OCI-LY7 (cell line): ENCODE results near the gene ATG12. TPM values are rescaled to one million over a fixed set of nuclear protein-coding genes. Genes with fewer than 3 reads are reported as not detected.

ENCODE experiments used
- BruUV-seq: library from RNA; stranded (reverse); fragments of 400-500 nt; replicated peaks from 2 replicates; lab custom pipeline; 2021; lab: Mats Ljungman, UMichigan
- CTCF ChIA-PET: fragments of 300-600 bp; sonication (Branson Sonifier 250); formaldehyde crosslinking; loops from one replicate; lab custom pipeline; 2022; ENCODE audit warnings: antibody characterized with exemption; ENCODE audit not compliant: unreplicated experiment; lab: Charles Lee
- POLR2A ChIA-PET: fragments of 300-600 bp; sonication (Branson Sonifier 250); formaldehyde crosslinking; loops from one replicate; lab custom pipeline; 2022; ENCODE audit warnings: antibody characterized with exemption; lab: Charles Lee
- DNase-seq: peaks from one replicate; pipeline ENCODE4 v3.0.0-alpha.2; 2015; ENCODE audit warnings: low spot score
- H2AFZ ChIP-seq: fragments of 200-600 bp; sonication (generic), shearing (Covaris generic); 2 replicates; pipeline ENCODE4 v1.6.1; 2014; ENCODE audit warnings: mild to moderate bottlenecking, antibody characterized with exemption, low read length, moderate library complexity
- H3K27ac ChIP-seq: fragments of 200-600 bp; sonication (generic); 2 replicates; pipeline ENCODE4 v1.5.1; 2014; ENCODE audit warnings: mixed run types, low read depth, mild to moderate bottlenecking, moderate library complexity, low read length, inconsistent platforms; ENCODE audit not compliant: poor library complexity, severe bottlenecking
- H3K36me3 ChIP-seq: fragments of 200-600 bp; sonication (generic); 2 replicates; pipeline ENCODE4 v1.6.1; 2014; ENCODE audit warnings: mild to moderate bottlenecking, antibody characterized with exemption, low read length, moderate library complexity, mixed read lengths; ENCODE audit not compliant: insufficient read depth
- H3K4me1 ChIP-seq: fragments of 200-600 bp; sonication (generic); 2 replicates; pipeline ENCODE4 v1.5.1; 2014; ENCODE audit warnings: mild to moderate bottlenecking, low read length; ENCODE audit not compliant: insufficient read depth, poor library complexity, severe bottlenecking
- H3K4me2 ChIP-seq: fragments of 200-600 bp; sonication (generic); 2 replicates; pipeline ENCODE4 v1.6.1; 2014; ENCODE audit warnings: mild to moderate bottlenecking, low read length
- H3K4me3 ChIP-seq: fragments of 200-600 bp; sonication (generic); 2 replicates; pipeline ENCODE4 v1.5.1; 2014; ENCODE audit warnings: mild to moderate bottlenecking, low read depth, low read length; ENCODE audit not compliant: poor library complexity, severe bottlenecking
- H3K79me2 ChIP-seq: fragments of 200-600 bp; sonication (generic); 2 replicates; pipeline ENCODE4 v1.6.1; 2016; ENCODE audit warnings: low read depth, mild to moderate bottlenecking, low read length, moderate library complexity, mixed read lengths; ENCODE audit not compliant: insufficient read depth
- H3K9me2 ChIP-seq: fragments of 200-600 bp; sonication (generic); 2 replicates; pipeline ENCODE4 v1.6.1; 2016; ENCODE audit warnings: mild to moderate bottlenecking, low read length, mixed read lengths; ENCODE audit not compliant: insufficient read depth
- H3K9me3 ChIP-seq: fragments of 200-600 bp; sonication (generic); 2 replicates; pipeline ENCODE4 v1.6.1; 2014; ENCODE audit warnings: mild to moderate bottlenecking, mixed run types, low read length, mixed read lengths
- H4K20me1 ChIP-seq: fragments of 200-600 bp; sonication (generic); 2 replicates; pipeline ENCODE4 v1.6.1; 2014; ENCODE audit warnings: mild to moderate bottlenecking, antibody characterized with exemption, low read length, moderate library complexity, mixed read lengths; ENCODE audit not compliant: insufficient read depth
- CTCF ChIP-seq: fragments of 200-600 bp; sonication (generic); conservative IDR thresholded peaks from 2 replicates; pipeline ENCODE4 v1.5.1; 2014; ENCODE audit warnings: mild to moderate bottlenecking, antibody characterized with exemption, low read length, moderate library complexity, mixed read lengths
- EZH2phosphoT487 ChIP-seq: fragments of 200-600 bp; sonication (generic); IDR thresholded peaks from 2 replicates; pipeline ENCODE4 v1.6.1; 2018; ENCODE audit warnings: low read depth, borderline replicate concordance, mild to moderate bottlenecking, mixed run types, antibody characterized with exemption, low read length, moderate library complexity, mixed read lengths
- intact Hi-C: fragments of 100-400 bp; cut with micrococcal nuclease; formaldehyde crosslinking; loops from one replicate; pipeline ENCODE4 v1.10.0; 2022; ENCODE audit not compliant: unreplicated experiment
- total RNA-seq, 2 experiments: library from RNA; depleted of rRNA in 1 of 2; stranded (reverse); fragments of >200 nt in 1 of 2; shearing (Covaris generic) in 1 of 2; gene quantifications; 2 replicates each; pipeline ENCODE4 v1.2.3, GENCODE V29; 2014 to 2022

The ATG12 gene
- total RNA-seq, 2 experiments from 2014 or later = 38.0 to 48.3 TPM

GRCh38 chr5:115785381-115786065, 55.8 kb downstream of the ATG12 start:
- Histone ChIP-seq H3K79me2 (no peaks in the 10 kb centered on the region), H2AFZ (no peak overlapping the region), H3K27ac (no peak overlapping the region), H3K4me2 (no peak overlapping the region), H3K36me3 (no peaks in the 10 kb centered on the region), H4K20me1 (no peaks in the 10 kb centered on the region), H3K9me3 (no peaks in the 10 kb centered on the region), H3K9me2 (no peaks in the 10 kb centered on the region), H3K4me1 (no peaks in the 10 kb centered on the region), H3K4me3 (no peak overlapping the region)
- POLR2A ChIA-PET = interaction anchor here (0.8 kb wide), 1 partner anchor 12 kb away, joined by 4 read pairs; no protein-coding TSS in a partner anchor
- CTCF ChIA-PET = no interaction called here
- no TSS peak for BruUV-seq
- DNase-seq = no peak
- intact Hi-C loops = no loop called here
- TF ChIP-seq CTCF (no peak), EZH2phosphoT487 (no peak)

- H2AFZ ChIP-seq = no peak overlapping the region
- intact Hi-C loops = no loop called here
- TF ChIP-seq CTCF (no peak), EZH2phosphoT487 (no peak)
- H3K4me2 ChIP-seq = no peak overlapping the region
- BruUV-seq = no TSS peak
- no peak overlapping the region for H3K4me3 ChIP-seq
- no peaks in the 10 kb centered on the region for H4K20me1 ChIP-seq
- no peaks in the 10 kb centered on the region for H3K36me3 ChIP-seq
- no peaks in the 10 kb centered on the region for H3K9me2 ChIP-seq
- POLR2A ChIA-PET = interaction anchor here (0.6 to 1.1 kb wide), 3 partner anchors 10 to 694 kb away, joined by 3 to 5 read pairs (median 5); no protein-coding TSS in a partner anchor
- H3K27ac ChIP-seq = no peak overlapping the region
- no peaks in the 10 kb centered on the region for H3K9me3 ChIP-seq
- no peaks in the 10 kb centered on the region for H3K4me1 ChIP-seq
- CTCF ChIA-PET = no interaction called here
- no peaks in the 10 kb centered on the region for H3K79me2 ChIP-seq
- no peak for DNase-seq
Observed at GRCh38 chr5:115778417-115778816, 62.9 kb downstream of the ATG12 start.

Other genes starting within 250 kb of the ATG12 start
- gene TICAM2, start 239.1 kb downstream of the ATG12 start, total RNA-seq (2014; rRNA removed; shearing (Covaris generic)) = not detected in 2 replicates
- gene TICAM2, start 239.1 kb downstream of the ATG12 start, total RNA-seq (2022) = 0.65 and 0.87 TPM in 2 replicates
- 50.9 and 55.1 TPM in 2 replicates for gene TMED7, start 215.5 kb downstream of the ATG12 start, total RNA-seq (2014; rRNA removed; shearing (Covaris generic))
- 31.7 and 35.8 TPM in 2 replicates for gene TMED7, start 215.5 kb downstream of the ATG12 start, total RNA-seq (2022)
- not detected in 2 replicates for gene CDO1, start 24.9 kb downstream of the ATG12 start, total RNA-seq (2014; rRNA removed; shearing (Covaris generic))
- not detected in 2 replicates for gene CDO1, start 24.9 kb downstream of the ATG12 start, total RNA-seq (2022)
- gene AP3S1, start 370 bp upstream of the ATG12 start, total RNA-seq (2014; rRNA removed; shearing (Covaris generic)) = 76.0 and 111 TPM in 2 replicates
- 89.5 and 103 TPM in 2 replicates for gene AP3S1, start 370 bp upstream of the ATG12 start, total RNA-seq (2022)
- gene LVRN, start 120.9 kb upstream of the ATG12 start, total RNA-seq (2014; rRNA removed; shearing (Covaris generic)) = 0.36 TPM in 1 of 2 replicates, not detected in the other
- gene LVRN, start 120.9 kb upstream of the ATG12 start, total RNA-seq (2022) = not detected in 2 replicates
- not detected in 2 replicates for gene ARL14EPL, start 190.9 kb upstream of the ATG12 start, total RNA-seq (2014; rRNA removed; shearing (Covaris generic))
- not detected in 2 replicates for gene ARL14EPL, start 190.9 kb upstream of the ATG12 start, total RNA-seq (2022)
- 11.0 and 15.7 TPM in 2 replicates for gene COMMD10, start 243.5 kb upstream of the ATG12 start, total RNA-seq (2014; rRNA removed; shearing (Covaris generic))
- gene COMMD10, start 243.5 kb upstream of the ATG12 start, total RNA-seq (2022) = 11.7 and 15.0 TPM in 2 replicates